Measurements from ENCODE around the gene ARID4B. TPM values are rescaled to one million over a fixed set of nuclear protein-coding genes. Genes with fewer than 3 reads are reported as not detected.

ARID4B gene
- polyA plus RNA-seq, 1 donor (not counting 4 experiments of a cell fraction or from before 2014, with no cell fraction given), result 12.7 TPM

DNA sequence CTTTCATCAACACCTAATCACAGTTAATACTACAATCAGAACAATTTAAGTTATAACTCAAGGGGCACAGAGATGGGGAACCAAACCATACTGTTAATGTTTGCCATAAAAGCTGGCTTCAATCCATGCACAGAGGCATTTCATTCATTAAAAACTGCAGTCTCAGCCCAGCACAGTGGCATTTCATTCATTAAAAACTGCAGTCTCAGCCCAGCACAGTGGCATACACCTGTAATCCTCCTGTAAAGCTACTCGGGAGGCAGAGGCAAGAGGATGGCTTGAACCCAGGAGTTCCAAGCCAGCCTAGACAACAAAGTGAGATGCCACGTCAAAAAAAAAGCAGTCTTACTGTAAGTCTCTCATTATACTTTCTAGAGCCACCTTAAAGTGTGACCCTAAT is 29.2 kb downstream of the ARID4B start:
- no peaks in the 10 kb centered on the region for H3K36me3 ChIP-seq (ENCODE audit: control insufficient read depth in 2 of 2, extremely low read depth in 1 of 2, insufficient read depth in 2 of 2, low read length in 2 of 2)
- TF ChIP-seq, protein P1, sequence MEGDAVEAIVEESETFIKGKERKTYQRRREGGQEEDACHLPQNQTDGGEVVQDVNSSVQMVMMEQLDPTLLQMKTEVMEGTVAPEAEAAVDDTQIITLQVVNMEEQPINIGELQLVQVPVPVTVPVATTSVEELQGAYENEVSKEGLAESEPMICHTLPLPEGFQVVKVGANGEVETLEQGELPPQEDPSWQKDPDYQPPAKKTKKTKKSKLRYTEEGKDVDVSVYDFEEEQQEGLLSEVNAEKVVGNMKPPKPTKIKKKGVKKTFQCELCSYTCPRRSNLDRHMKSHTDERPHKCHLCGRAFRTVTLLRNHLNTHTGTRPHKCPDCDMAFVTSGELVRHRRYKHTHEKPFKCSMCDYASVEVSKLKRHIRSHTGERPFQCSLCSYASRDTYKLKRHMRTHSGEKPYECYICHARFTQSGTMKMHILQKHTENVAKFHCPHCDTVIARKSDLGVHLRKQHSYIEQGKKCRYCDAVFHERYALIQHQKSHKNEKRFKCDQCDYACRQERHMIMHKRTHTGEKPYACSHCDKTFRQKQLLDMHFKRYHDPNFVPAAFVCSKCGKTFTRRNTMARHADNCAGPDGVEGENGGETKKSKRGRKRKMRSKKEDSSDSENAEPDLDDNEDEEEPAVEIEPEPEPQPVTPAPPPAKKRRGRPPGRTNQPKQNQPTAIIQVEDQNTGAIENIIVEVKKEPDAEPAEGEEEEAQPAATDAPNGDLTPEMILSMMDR (optimal IDR thresholded peaks at IDR 0.05 in 1 of 3, IDR thresholded peaks at IDR 0.05 in 1 of 3, conservative IDR thresholded peaks at IDR 0.05 in 1 of 3; ENCODE audit: extremely low read depth in 1 of 3, insufficient read depth in 2 of 3, low read length in 3 of 3), result no peak
- TF ChIP-seq EZH2 (IDR thresholded peaks at IDR 0.05; ENCODE audit: low read length), result no peak
- H3K9me1 ChIP-seq (ENCODE audit: control insufficient read depth, extremely low read depth, insufficient read depth, low read length), result no peaks in the 10 kb centered on the region
- peaks cover 3% of the 10 kb centered on the region for H4K20me1 ChIP-seq (ENCODE audit: control insufficient read depth, extremely low read depth, insufficient read depth, low read length)
- H3K4me2 ChIP-seq (ENCODE audit: control insufficient read depth, extremely low read depth, insufficient read depth, low read depth, low read length), result no peak overlapping the region
- H2AFZ ChIP-seq (ENCODE audit: control insufficient read depth, low read length), result no peak overlapping the region
- DNase-seq (ENCODE audit: low read depth, low spot score), result no peak
- H3K4me1 ChIP-seq (ENCODE audit: control insufficient read depth, extremely low read depth, insufficient read depth, low read length), result no peaks in the 10 kb centered on the region
- no peak overlapping the region for H3K4me3 ChIP-seq (ENCODE audit: control insufficient read depth in 2 of 3, extremely low read depth in 1 of 3, insufficient read depth in 2 of 3, low read depth in 1 of 3, low read length in 3 of 3)
- no peak overlapping the region for H3K9ac ChIP-seq (ENCODE audit: control insufficient read depth, extremely low read depth, insufficient read depth, low read length)
- FAIRE-seq, result no peak
- no peaks in the 10 kb centered on the region for H3K9me3 ChIP-seq (ENCODE audit: control insufficient read depth, low read depth, low read length)
- H3K79me2 ChIP-seq (ENCODE audit: control insufficient read depth, insufficient read depth, low read length), result peaks cover 80% of the 10 kb centered on the region
- dilution Hi-C loops (cut with MboI; ENCODE audit: extremely low pct_ligation_motif_present, low sequenced_read_pairs), result no loop called here
- no peak overlapping the region for H3K27ac ChIP-seq (ENCODE audit: control insufficient read depth, insufficient read depth, low read length)
- H3K27me3 ChIP-seq (ENCODE audit: control insufficient read depth, extremely low read depth, insufficient read depth, low read length), result no peaks in the 10 kb centered on the region

DNA sequence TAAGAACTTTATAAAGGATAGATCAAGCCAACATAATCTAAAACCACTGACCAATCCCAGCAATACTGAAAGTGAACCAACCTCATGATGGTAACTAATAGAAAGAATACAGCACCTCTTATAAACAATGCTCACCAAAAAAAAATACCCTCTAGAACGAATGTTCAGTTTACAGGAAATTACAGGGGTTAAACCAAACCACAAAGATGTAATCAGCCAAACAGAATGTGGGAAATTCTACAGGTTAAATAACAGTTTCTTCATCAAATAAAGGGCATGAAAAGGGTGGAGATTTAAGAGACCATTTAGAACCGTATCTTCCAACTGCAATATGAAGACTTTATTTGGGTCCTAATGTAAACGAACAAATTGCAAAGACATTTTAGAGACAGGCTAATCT is 30.4 kb downstream of the ARID4B start:
- Histone ChIP-seq H3K79me2 (ENCODE audit: control insufficient read depth, insufficient read depth, low read length) (peaks cover 83% of the 10 kb centered on the region), H3K9me1 (ENCODE audit: control insufficient read depth, extremely low read depth, insufficient read depth, low read length) (no peaks in the 10 kb centered on the region), H3K4me1 (ENCODE audit: control insufficient read depth, extremely low read depth, insufficient read depth, low read length) (no peaks in the 10 kb centered on the region), H2AFZ (ENCODE audit: control insufficient read depth, low read length) (no peak overlapping the region), H3K9ac (ENCODE audit: control insufficient read depth, extremely low read depth, insufficient read depth, low read length) (no peak overlapping the region), H3K4me3 (ENCODE audit: control insufficient read depth in 2 of 3, extremely low read depth in 1 of 3, insufficient read depth in 2 of 3, low read depth in 1 of 3, low read length in 3 of 3) (no peak overlapping the region), H3K4me2 (ENCODE audit: control insufficient read depth, extremely low read depth, insufficient read depth, low read depth, low read length) (no peak overlapping the region), H3K9me3 (ENCODE audit: control insufficient read depth, low read depth, low read length) (no peaks in the 10 kb centered on the region), H3K27me3 (ENCODE audit: control insufficient read depth, extremely low read depth, insufficient read depth, low read length) (no peaks in the 10 kb centered on the region), H3K36me3 (ENCODE audit: control insufficient read depth in 2 of 2, extremely low read depth in 1 of 2, insufficient read depth in 2 of 2, low read length in 2 of 2) (no peaks in the 10 kb centered on the region), H4K20me1 (ENCODE audit: control insufficient read depth, extremely low read depth, insufficient read depth, low read length) (peaks cover 3% of the 10 kb centered on the region), H3K27ac (ENCODE audit: control insufficient read depth, insufficient read depth, low read length) (no peak overlapping the region)
- TF ChIP-seq, protein P1 (optimal IDR thresholded peaks at IDR 0.05 in 1 of 3, IDR thresholded peaks at IDR 0.05 in 1 of 3, conservative IDR thresholded peaks at IDR 0.05 in 1 of 3; ENCODE audit: extremely low read depth in 1 of 3, insufficient read depth in 2 of 3, low read length in 3 of 3), result no peak
- TF ChIP-seq EZH2 (IDR thresholded peaks at IDR 0.05; ENCODE audit: low read length), result no peak
- DNase-seq (ENCODE audit: low read depth, low spot score) (no peak), FAIRE-seq (no peak)
- dilution Hi-C loops (cut with MboI; ENCODE audit: extremely low pct_ligation_motif_present, low sequenced_read_pairs), result no loop called here

Data from keratinocyte (primary cell).